ENCODE data around the gene PKHD1. TPM values are rescaled to one million over a fixed set of nuclear protein-coding genes. Genes with fewer than 3 reads are reported as not detected.

Gene PKHD1
- total and polyA plus RNA-seq, 2 donors (not counting 1 experiment from before 2014, with no cell fraction given) = not detected

DNA sequence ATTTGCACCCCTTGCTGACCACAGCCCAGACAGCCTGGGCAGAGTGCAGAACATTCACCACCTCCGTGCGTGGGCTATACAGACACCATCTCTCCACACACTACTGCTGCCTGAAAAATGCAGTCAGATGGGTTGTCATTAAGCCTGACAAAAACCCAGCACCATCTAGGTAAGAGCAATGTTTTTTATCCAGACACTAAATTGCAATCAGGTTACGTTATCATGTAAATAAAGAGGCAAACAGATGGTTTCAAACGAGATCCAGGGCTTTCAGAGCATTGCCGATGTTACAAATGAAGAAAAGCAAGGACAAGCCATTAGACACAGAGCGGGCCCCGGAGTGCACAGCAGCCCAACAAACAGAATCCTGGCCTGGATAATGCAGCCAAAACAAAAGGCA is 269.6 kb downstream of the PKHD1 start:
- POLR2A ChIA-PET = no interaction called here
- ATAC-seq (ENCODE audit: low read depth) (no peak), DNase-seq (no peak)
- Histone ChIP-seq H4K20me1 (ENCODE audit: control insufficient read depth, insufficient read depth, low read length, poor library complexity, severe bottlenecking) (no peaks in the 10 kb centered on the region), H3K4me3 (ENCODE audit: control extremely low read depth in 1 of 5, extremely low read depth in 1 of 5, insufficient read depth in 1 of 5, low read depth in 2 of 5, low read length in 4 of 5) (no peak overlapping the region), H3K79me2 (ENCODE audit: control insufficient read depth, insufficient read depth, low read length) (no peaks in the 10 kb centered on the region), H3K27ac (ENCODE audit: low read length in 2 of 2) (no peak overlapping the region), H2AFZ (ENCODE audit: insufficient read depth, low read depth, low read length, poor library complexity, severe bottlenecking) (no peak overlapping the region), H3K27me3 (replicated peaks in 1 of 4; ENCODE audit: control extremely low read depth in 1 of 4, control insufficient read depth in 3 of 4, insufficient read depth in 4 of 4, low read length in 3 of 4) (no peaks in the 10 kb centered on the region), H3K4me1 (ENCODE audit: control insufficient read depth in 2 of 2, insufficient read depth in 2 of 2, low read length in 2 of 2) (no peaks in the 10 kb centered on the region), H3K36me3 (replicated peaks in 1 of 2; ENCODE audit: control extremely low read depth in 1 of 2, control insufficient read depth in 1 of 2, extremely low read depth in 1 of 2, insufficient read depth in 2 of 2, low read length in 1 of 2) (no peaks in the 10 kb centered on the region), H3K9ac (ENCODE audit: low read length) (no peak overlapping the region), H3K4me2 (replicated peaks; ENCODE audit: low read depth, low read length, poor library complexity, severe bottlenecking) (no peak overlapping the region), H3K9me3 (ENCODE audit: control extremely low read depth in 1 of 3, control insufficient read depth in 2 of 3, insufficient read depth in 1 of 3, low read length in 2 of 3) (no peaks in the 10 kb centered on the region)
- 79% methylated on average over 5 of the region's 7 CpGs for WGBS (ENCODE audit: insufficient coverage)
- Mint-ChIP-seq H3K4me1 (no peaks in the 10 kb centered on the region), H3K27ac (no peak overlapping the region), H3K4me3 (no peak overlapping the region), H3K9me3 (ENCODE audit: insufficient read depth) (no peaks in the 10 kb centered on the region), H3K27me3 (no peaks in the 10 kb centered on the region)
- intact Hi-C loops (cut with micrococcal nuclease) = no loop called here
- CTCF ChIA-PET = no interaction called here
- TF ChIP-seq EZH2 (IDR thresholded peaks at IDR 0.05; ENCODE audit: borderline replicate concordance, insufficient read depth, low read depth, low read length, poor library complexity, severe bottlenecking) = no peak
- TF ChIP-seq, protein P1, sequence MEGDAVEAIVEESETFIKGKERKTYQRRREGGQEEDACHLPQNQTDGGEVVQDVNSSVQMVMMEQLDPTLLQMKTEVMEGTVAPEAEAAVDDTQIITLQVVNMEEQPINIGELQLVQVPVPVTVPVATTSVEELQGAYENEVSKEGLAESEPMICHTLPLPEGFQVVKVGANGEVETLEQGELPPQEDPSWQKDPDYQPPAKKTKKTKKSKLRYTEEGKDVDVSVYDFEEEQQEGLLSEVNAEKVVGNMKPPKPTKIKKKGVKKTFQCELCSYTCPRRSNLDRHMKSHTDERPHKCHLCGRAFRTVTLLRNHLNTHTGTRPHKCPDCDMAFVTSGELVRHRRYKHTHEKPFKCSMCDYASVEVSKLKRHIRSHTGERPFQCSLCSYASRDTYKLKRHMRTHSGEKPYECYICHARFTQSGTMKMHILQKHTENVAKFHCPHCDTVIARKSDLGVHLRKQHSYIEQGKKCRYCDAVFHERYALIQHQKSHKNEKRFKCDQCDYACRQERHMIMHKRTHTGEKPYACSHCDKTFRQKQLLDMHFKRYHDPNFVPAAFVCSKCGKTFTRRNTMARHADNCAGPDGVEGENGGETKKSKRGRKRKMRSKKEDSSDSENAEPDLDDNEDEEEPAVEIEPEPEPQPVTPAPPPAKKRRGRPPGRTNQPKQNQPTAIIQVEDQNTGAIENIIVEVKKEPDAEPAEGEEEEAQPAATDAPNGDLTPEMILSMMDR (IDR thresholded peaks at IDR 0.05) = no peak

DNA sequence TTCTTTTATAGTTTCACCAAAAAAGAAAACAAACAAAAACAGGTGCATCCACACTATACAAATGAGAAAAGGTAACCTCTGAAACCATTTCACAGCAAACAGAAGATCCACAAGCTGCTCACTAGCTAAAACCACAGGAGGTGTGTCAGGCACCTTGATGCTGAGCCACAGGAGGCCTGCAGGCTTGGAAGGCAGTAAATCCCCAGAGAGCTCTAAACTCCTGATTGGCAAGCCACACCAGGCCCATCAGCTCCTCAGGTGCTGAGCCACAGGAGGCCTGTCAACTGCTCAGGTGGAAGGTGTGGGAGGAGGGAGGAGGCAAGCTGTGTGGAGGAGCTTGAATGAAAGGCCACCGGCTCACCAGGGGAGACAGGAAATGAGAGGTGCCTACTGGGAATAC is 273.0 kb downstream of the PKHD1 start:
- WGBS (ENCODE audit: insufficient coverage) = no CpG with 5 or more reads among the region's 1 CpG
- intact Hi-C loops (cut with micrococcal nuclease) = no loop called here
- POLR2A ChIA-PET = no interaction called here

More for the DNA sequence above, 273.0 kb downstream of the PKHD1 start:
- H3K4me3 ChIP-seq (ENCODE audit: control extremely low read depth in 1 of 5, extremely low read depth in 1 of 5, insufficient read depth in 1 of 5, low read depth in 2 of 5, low read length in 4 of 5) = no peak overlapping the region
- H3K4me1 Mint-ChIP-seq = no peaks in the 10 kb centered on the region
- H3K4me2 ChIP-seq (replicated peaks; ENCODE audit: low read depth, low read length, poor library complexity, severe bottlenecking) = no peak overlapping the region
- CTCF ChIA-PET = no interaction called here
- no peak overlapping the region for H3K9ac ChIP-seq (ENCODE audit: low read length)
- H3K27ac ChIP-seq (ENCODE audit: low read length in 2 of 2) = no peak overlapping the region
- no peaks in the 10 kb centered on the region for H3K9me3 ChIP-seq (ENCODE audit: control extremely low read depth in 1 of 3, control insufficient read depth in 2 of 3, insufficient read depth in 1 of 3, low read length in 2 of 3)
- no peak overlapping the region for H3K27ac Mint-ChIP-seq
- H3K9me3 Mint-ChIP-seq (ENCODE audit: insufficient read depth) = peaks cover 2% of the 10 kb centered on the region
- H3K79me2 ChIP-seq (ENCODE audit: control insufficient read depth, insufficient read depth, low read length) = no peaks in the 10 kb centered on the region
- DNase-seq = no peak
- no peak for TF ChIP-seq EZH2 (IDR thresholded peaks at IDR 0.05; ENCODE audit: borderline replicate concordance, insufficient read depth, low read depth, low read length, poor library complexity, severe bottlenecking)
- TF ChIP-seq, protein P1 (IDR thresholded peaks at IDR 0.05) = no peak
- H4K20me1 ChIP-seq (ENCODE audit: control insufficient read depth, insufficient read depth, low read length, poor library complexity, severe bottlenecking) = no peaks in the 10 kb centered on the region
- no peaks in the 10 kb centered on the region for H3K27me3 ChIP-seq (replicated peaks in 1 of 4; ENCODE audit: control extremely low read depth in 1 of 4, control insufficient read depth in 3 of 4, insufficient read depth in 4 of 4, low read length in 3 of 4)
- no peak overlapping the region for H3K4me3 Mint-ChIP-seq
- H3K36me3 ChIP-seq (replicated peaks in 1 of 2; ENCODE audit: control extremely low read depth in 1 of 2, control insufficient read depth in 1 of 2, extremely low read depth in 1 of 2, insufficient read depth in 2 of 2, low read length in 1 of 2) = no peaks in the 10 kb centered on the region
- H3K27me3 Mint-ChIP-seq = no peaks in the 10 kb centered on the region
- no peaks in the 10 kb centered on the region for H3K4me1 ChIP-seq (ENCODE audit: control insufficient read depth in 2 of 2, insufficient read depth in 2 of 2, low read length in 2 of 2)
- no peak overlapping the region for H2AFZ ChIP-seq (ENCODE audit: insufficient read depth, low read depth, low read length, poor library complexity, severe bottlenecking)
- ATAC-seq (ENCODE audit: low read depth) = no peak

Measured in B cell (primary cell).